ENCODE measurements around the gene CTNNA2. TPM values are rescaled to one million over a fixed set of nuclear protein-coding genes. Genes with fewer than 3 reads are reported as not detected.

CTNNA2 gene
- polyA plus RNA-seq, 1 experiment: not detected

GRCh38 chr2:80014637-80015036, 501.8 kb downstream of the CTNNA2 start:
- TF ChIP-seq CTCF (IDR thresholded peaks at IDR 0.05; ENCODE audit: low read depth, low read length): no peak
- ChIA-PET CTCF (no interaction called here), POLR2A (no interaction called here)
- Histone ChIP-seq H3K4me3 (ENCODE audit: low read depth, low read length) (no peak overlapping the region), H3K27ac (ENCODE audit: low read depth, low read length) (no peak overlapping the region), H3K9me3 (ENCODE audit: control insufficient read depth, insufficient read depth, low read length) (no peaks in the 10 kb centered on the region), H3K27me3 (ENCODE audit: control insufficient read depth, insufficient read depth, low read length) (no peaks in the 10 kb centered on the region)
- DNase-seq (ENCODE audit: low read depth, low spot score): no peak

- POLR2A ChIA-PET: no interaction called here
- H3K27ac ChIP-seq (ENCODE audit: low read depth, low read length): no peak overlapping the region
- TF ChIP-seq CTCF (IDR thresholded peaks at IDR 0.05; ENCODE audit: low read depth, low read length): no peak
- no peak overlapping the region for H3K4me3 ChIP-seq (ENCODE audit: low read depth, low read length)
- H3K27me3 ChIP-seq (ENCODE audit: control insufficient read depth, insufficient read depth, low read length): no peaks in the 10 kb centered on the region
- no peaks in the 10 kb centered on the region for H3K9me3 ChIP-seq (ENCODE audit: control insufficient read depth, insufficient read depth, low read length)
- CTCF ChIA-PET: interaction anchor here (0.6 to 0.8 kb wide), 2 partner anchors 9 to 223 kb away, joined by 3 read pairs; no protein-coding TSS in a partner anchor
- no peak for DNase-seq (ENCODE audit: low read depth, low spot score)
These were observed 503.3 kb downstream of the CTNNA2 start for GRCh38 chr2:80016171-80016570.

DNA sequence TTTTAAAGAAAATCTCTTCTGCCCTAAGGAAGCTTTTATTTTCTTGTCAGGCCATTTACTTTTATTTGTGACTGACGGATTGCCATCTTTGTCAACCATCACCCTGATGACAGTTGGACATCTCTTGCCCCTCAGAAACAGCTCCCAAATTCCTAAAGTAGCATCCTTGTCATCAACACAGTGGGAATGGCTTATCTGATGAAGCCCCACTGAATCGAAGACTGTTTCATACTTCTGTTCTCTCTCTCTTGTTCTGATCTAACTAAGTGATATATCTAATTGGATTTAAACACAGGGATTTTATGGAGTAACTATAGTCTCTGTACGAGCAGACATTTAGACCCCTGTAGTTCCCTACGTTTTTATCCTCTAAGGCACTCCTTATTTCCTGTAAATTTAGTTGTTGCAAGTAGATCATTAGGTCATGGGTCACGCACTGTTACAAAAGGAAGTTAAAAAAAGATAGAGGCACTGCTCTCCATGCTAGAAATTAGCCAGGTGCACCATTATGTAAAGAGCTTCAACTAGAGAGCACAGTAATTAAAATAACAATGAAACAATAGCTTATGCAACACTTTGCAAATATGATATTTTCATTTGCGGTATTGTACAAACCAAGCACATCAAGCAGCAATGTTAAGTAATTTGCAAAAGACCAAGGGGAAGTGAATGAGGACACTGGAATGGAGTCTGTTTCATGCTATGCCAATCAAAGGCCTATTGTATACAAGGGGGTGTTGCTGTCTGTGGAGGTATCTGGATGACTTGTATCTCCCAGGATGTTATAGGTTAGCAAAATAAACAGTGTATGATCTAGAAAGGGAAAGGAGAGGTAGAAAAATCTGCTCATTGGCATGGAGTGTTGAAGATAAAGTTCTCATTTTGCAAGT, 507.0 kb downstream of the CTNNA2 start:
- H3K27me3 ChIP-seq (ENCODE audit: control insufficient read depth, insufficient read depth, low read length): no peaks in the 10 kb centered on the region
- ChIA-PET POLR2A (no interaction called here), CTCF (interaction anchor here (1.1 kb wide), 1 partner anchor 54 kb away, joined by 3 read pairs; no protein-coding TSS in a partner anchor)
- H3K4me3 ChIP-seq (ENCODE audit: low read depth, low read length): no peak overlapping the region
- H3K9me3 ChIP-seq (ENCODE audit: control insufficient read depth, insufficient read depth, low read length): no peaks in the 10 kb centered on the region
- H3K27ac ChIP-seq (ENCODE audit: low read depth, low read length): no peak overlapping the region
- TF ChIP-seq CTCF (IDR thresholded peaks at IDR 0.05; ENCODE audit: low read depth, low read length): no peak
- no peak for DNase-seq (ENCODE audit: low read depth, low spot score)

- no peak overlapping the region for H3K27ac ChIP-seq (ENCODE audit: low read depth, low read length)
- no peaks in the 10 kb centered on the region for H3K27me3 ChIP-seq (ENCODE audit: control insufficient read depth, insufficient read depth, low read length)
- no peaks in the 10 kb centered on the region for H3K9me3 ChIP-seq (ENCODE audit: control insufficient read depth, insufficient read depth, low read length)
- POLR2A ChIA-PET: no interaction called here
- H3K4me3 ChIP-seq (ENCODE audit: low read depth, low read length): no peak overlapping the region
- CTCF ChIA-PET: interaction anchor here (0.5 kb wide), 1 partner anchor 39 kb away, joined by 3 read pairs; no protein-coding TSS in a partner anchor
- no peak for DNase-seq (ENCODE audit: low read depth, low spot score)
- TF ChIP-seq CTCF (IDR thresholded peaks at IDR 0.05; ENCODE audit: low read depth, low read length): no peak
These were observed 509.2 kb downstream of the CTNNA2 start for GRCh38 chr2:80022018-80022417.

DNA sequence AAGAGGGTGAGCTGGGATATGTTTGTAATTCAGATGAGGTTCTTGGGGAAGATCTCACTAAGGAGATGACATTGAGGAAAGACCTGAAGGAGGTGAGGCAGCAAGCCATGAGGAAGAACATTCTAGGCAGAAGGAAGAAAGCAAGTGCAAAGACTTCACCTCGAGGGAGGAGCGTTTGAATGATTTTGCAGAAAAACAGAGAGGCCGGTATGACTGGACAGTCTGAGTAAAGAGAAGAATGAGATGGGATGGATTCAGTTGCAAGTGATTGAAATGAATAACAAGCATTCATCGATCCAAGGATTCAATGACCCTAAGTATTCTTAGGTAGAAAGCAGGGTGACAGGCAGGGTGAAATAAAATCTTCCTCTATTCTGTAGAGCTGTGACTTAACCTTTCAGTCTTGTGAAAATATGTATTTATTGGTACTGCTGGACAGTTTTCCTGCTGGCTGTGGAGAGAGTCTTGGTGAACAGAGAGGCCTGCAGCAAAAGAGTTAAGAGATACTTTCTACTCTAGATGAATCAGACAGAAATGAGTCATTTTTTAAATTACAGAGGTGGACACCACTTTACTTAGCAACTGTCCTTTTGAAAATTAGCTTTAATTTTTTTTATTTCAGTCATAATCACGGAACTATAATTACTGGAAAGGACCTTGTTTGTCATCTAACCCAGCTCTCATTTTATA, 513.3 kb downstream of the CTNNA2 start:
- Histone ChIP-seq H3K9me3 (ENCODE audit: control insufficient read depth, insufficient read depth, low read length) (no peaks in the 10 kb centered on the region), H3K27me3 (ENCODE audit: control insufficient read depth, insufficient read depth, low read length) (no peaks in the 10 kb centered on the region), H3K4me3 (ENCODE audit: low read depth, low read length) (no peak overlapping the region), H3K27ac (ENCODE audit: low read depth, low read length) (no peak overlapping the region)
- POLR2A ChIA-PET: no interaction called here
- no peak for TF ChIP-seq CTCF (IDR thresholded peaks at IDR 0.05; ENCODE audit: low read depth, low read length)
- CTCF ChIA-PET: interaction anchor here (0.8 to 1.2 kb wide), 2 partner anchors 10 to 89 kb away, joined by 3 to 4 read pairs; no protein-coding TSS in a partner anchor
- DNase-seq (ENCODE audit: low read depth, low spot score): no peak
